HG02852 (cell line): ENCODE measurements around the gene IGLL1.

Experiments
- ATAC-seq: cut with Tn5 transposase; IDR thresholded peaks from one replicate; pipeline ENCODE4 v1.9.1; 2021; ENCODE audit warnings: mild to moderate bottlenecking, moderate library complexity; ENCODE audit not compliant: unreplicated experiment

IGLL1 gene

GRCh38 chr22:23530106-23530505 lies 50.0 kb downstream of the IGLL1 start:
- no peak for ATAC-seq

GRCh38 chr22:23529166-23530103 lies 50.7 kb downstream of the IGLL1 start:
- no peak for ATAC-seq

GRCh38 chr22:23527971-23528740 lies 51.9 kb downstream of the IGLL1 start:
- no peak for ATAC-seq

GRCh38 chr22:23526596-23527316 lies 53.3 kb downstream of the IGLL1 start:
- ATAC-seq = no peak

GRCh38 chr22:23525510-23525909 lies 54.6 kb downstream of the IGLL1 start:
- no peak for ATAC-seq

GRCh38 chr22:23524226-23524625 lies 55.9 kb downstream of the IGLL1 start:
- no peak for ATAC-seq

GRCh38 chr22:23523713-23524112 lies 56.4 kb downstream of the IGLL1 start:
- no peak for ATAC-seq
